GF-D8 (cell line): ENCODE measurements around the gene PRLH.
A peak's percentile ranks its signal among the peaks of the same experiment; 100 is the strongest.
"Not testable (repeated sequence)": the region's sequence is repeated elsewhere in the genome, so short reads cannot be mapped to it uniquely, and the experiment has no call there.

ENCODE experiments used
- DNase-seq: peaks from one replicate; lab custom pipeline; 2025; lab: John Stamatoyannopoulos, UW

Gene PRLH

DNA sequence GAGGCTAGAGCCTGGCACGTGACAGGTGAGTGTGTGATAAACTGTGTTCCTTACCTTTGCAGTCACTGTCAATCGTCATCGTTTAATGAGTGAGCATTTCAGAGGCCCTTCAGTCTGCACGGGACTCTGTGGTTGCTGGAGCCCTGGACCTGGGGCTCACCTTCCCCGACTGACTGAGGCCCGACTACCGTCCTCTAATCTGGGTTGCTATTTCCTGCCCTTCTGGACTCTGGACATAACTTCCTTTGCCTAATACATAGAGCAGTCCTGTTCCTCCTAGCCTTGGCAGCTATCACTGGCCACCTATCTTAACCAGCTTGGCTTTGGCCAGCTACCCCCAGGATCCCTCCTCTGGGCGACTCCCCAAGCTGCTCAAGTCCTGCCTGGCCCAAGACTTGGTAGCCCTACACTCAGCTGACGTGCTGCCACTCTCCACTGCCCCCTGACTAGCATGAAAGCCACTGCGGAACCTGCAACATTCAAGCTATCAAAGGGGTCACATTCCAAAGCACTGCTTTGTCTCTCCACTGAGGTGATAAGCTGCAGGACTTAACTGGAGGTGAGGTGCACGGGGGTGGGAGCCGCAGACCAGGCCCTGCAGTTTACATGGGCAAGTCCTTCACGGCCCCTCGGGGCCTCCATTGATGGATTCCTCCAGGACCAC is 35.2 kb downstream of the PRLH start:
- no peak for DNase-seq

DNA sequence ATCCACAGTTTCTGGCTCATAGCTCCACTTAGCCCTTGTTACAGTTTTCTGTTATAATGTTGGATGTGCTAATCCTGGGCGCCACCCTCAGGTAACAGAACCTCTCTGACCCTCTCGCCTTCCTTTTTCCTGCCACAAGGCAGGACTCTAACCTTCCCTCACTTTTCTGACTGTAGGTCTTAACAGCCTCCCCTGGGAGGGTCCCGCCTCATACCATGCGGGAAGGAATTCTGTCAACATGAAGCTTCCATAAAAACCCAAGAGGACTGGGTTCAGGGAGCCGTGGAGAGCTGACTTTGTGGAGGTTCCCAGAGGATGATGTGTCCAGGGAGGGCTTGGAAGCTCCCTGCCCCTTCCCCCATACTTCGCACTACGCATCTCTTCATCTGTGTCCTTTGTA is 36.0 kb downstream of the PRLH start:
- DNase-seq = no peak

DNA sequence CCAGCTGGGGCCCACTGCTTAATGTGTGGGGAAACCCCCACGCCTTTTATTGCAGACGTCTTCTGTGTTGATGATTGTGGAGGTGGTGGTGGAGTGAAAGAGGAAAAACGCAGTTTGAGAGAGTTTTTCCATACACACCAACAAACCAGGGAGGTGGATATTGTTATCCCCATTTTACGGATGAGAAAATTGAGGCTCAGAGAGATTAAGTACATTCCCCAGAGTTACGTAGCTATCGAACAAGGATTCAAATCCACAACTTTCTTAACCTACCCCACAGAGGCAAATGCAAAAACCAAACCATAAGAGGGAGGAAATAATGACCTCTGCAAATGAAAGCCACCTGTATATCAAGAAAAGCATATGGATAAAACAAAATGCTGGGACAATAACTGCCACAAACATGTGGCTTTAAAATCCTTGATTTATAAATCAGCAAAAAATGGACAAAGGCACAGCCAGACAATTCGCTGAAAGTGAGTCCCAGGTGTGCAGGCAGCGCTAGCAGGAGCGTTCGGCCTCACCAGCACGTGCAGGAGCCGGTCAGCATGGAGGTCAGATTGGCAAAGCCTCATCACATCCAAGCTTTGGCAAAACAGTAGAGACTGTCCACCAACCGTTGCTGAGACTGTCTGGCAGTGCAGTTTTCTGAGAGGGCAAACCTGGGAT is 36.8 kb downstream of the PRLH start:
- no peak for DNase-seq

DNA sequence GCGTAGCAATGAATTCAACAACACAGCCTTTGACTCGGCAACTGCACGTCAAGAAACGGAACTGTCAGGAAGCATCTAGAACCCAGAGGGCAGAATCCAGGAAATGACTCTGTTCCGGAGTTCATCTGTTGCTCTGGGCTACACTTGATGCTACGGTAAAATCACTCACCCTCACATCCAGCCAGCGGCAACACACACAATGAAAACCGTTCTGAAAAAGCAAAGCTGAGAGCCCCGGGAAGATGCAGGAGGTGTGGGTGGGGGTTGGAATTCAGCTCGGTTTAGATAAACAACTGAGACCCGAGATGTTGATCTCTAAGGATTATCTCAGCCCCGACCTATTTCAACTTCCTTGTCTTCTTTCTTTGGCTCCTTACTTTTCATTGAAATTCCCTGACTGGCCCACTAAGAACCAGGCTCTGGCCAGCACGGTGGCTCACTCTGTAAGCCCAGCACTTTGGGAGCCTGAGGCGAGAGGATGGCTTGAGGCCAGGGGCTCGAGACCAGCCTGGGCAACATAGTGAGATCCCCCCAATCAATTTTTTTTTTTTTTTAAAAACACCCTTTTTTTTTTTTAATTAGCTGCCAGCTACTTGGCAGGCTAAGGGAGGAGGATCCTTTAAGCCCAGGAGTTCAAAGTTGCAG is 37.5 kb downstream of the PRLH start:
- peak; percentile 5 for DNase-seq

DNA sequence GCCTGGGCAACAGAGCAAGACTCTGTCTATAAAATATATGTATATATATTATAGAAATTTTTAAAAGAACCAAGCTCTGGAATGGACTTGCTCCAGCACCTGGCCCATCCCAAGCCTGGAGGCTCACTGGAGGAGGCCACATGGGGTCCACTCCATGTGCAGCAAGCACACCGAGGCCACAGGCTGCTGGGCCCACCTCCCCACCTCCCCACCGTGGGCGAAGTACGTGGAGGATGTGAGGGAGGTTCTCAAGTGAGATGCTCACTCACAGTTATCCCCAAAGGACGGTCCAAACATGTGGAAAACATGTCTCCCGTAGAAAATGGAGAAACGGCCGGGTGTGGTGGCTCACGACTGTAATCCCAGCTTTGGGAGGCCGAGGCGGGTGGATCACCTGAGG is 38.0 kb downstream of the PRLH start:
- no peak for DNase-seq

GRCh38 chr2:237604960-237605359 is 38.6 kb downstream of the PRLH start:
- no peak for DNase-seq

DNA sequence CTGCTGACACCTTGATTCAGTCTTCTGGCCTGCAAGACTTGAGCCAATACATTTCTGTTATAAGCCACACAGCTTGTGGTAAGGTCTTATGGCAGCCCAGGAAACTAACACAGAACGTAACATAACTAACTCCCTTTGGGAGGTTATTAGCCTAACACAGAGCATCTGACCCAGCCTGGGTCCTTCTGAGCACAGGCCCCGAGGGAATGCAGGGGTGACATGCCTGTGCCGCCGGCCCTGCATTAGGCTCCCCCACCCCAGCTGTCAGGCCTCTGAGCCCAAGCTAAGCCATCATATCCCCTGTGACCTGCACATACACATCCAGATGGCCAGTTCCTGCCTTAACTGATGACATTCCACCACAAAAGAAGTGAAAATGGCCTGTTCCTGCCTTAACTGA is 40.1 kb downstream of the PRLH start:
- not testable (repeated sequence) for DNase-seq

DNA sequence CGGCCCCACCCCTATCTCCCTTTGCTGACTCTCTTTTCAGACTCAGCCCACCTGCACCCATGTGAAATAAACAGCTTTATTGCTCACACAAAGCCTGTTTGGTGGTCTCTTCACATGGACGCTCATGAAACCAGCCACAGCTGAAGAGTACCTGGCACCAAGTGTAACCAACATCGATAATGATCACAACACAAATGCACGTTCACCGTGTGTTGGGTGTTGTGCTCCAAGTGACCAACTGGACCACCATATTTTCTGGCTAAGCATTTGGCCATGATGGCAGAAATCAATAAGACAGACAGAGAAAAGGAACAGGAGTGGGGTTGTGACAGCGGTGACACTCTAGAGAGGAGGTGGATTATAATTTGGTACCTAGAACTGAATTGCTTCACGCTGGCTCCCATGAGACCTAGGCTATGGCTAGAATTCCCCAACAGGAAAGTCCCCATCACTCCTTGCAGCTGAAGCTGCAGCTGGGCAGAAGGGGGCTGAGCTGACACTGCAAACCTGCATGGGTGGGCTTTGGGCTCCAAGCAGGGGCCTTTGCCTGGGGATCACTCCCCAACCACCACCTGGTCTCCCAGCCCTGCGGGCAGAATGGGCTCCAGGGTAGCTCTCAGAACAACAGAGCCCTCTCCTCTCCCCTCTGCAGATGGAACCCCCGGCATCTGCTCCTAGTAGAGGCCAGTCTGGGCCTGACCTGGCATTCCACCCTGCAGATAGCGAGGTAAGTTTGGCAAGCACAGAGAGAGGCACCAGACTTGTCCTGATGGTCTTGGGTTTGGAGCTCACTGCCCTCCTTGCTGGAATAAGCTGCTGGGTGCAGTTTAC is 46.4 kb downstream of the PRLH start:
- DNase-seq = no peak

DNA sequence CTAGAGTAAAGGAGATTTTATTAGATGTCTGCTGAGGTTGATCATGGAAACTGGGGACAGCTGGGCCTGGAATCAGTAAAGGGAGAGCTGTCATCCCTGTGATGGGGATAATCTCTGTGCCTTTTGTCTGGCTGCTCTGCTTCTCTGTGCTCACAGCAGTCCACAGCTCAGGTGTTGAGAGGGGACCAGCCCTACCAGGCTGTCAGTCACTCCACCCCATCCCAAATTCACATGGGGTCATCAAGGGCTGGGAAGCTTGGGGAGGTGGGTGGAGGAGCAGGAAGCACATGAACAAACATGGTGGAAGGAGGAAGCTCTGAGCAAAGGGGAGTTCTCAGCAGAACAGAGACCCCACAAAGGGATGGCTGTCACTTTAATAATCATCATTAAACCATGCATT is 47.3 kb downstream of the PRLH start:
- DNase-seq = no peak

- DNase-seq = no peak
Measured at GRCh38 chr2:237614151-237614720, 47.9 kb downstream of the PRLH start.

GRCh38 chr2:237615631-237616249 is 49.4 kb downstream of the PRLH start:
- DNase-seq = no peak

GRCh38 chr2:237616373-237616733 is 50.0 kb downstream of the PRLH start:
- no peak for DNase-seq
